CD4-positive, alpha-beta T cell (primary cell): ENCODE data around the gene THRA. TPM values are rescaled to one million over a fixed set of nuclear protein-coding genes. Genes with fewer than 3 reads are reported as not detected.

Experiments used
- ATAC-seq: fragments of 200-7000 bp; cut with Tn5 transposase; one replicate; pipeline ENCODE4 v1.10.0; 2022; ENCODE audit warnings: mild to moderate bottlenecking; ENCODE audit not compliant: poor library complexity
- CTCF ChIA-PET: fragments of 350-600 bp; sonication (Branson Sonifier 250); formaldehyde crosslinking; loops from one replicate; lab custom pipeline; 2021; ENCODE audit warnings: antibody characterized with exemption, inconsistent platforms; lab: Charles Lee
- POLR2A ChIA-PET: fragments of 350-600 bp; sonication (Branson Sonifier 250); formaldehyde crosslinking; loops from one replicate; lab custom pipeline; 2021; ENCODE audit warnings: antibody characterized with exemption, inconsistent platforms; lab: Charles Lee
- DNase-seq, 14 experiments: peaks; one replicate each; pipeline ENCODE4 v3.0.0-alpha.2; 2013 to 2020; ENCODE audit warnings: mixed read lengths in 2 of 14
- H3K27ac ChIP-seq, 2 donors: one replicate each; pipeline versions ENCODE4 v1.5.1 to v1.7.0; 2013; ENCODE audit warnings: low read length in 2 of 2, low read depth in 1 of 2, mild to moderate bottlenecking in 1 of 2
- H3K27me3 ChIP-seq, 2 experiments: 1 replicate in 1 of 2; 2 replicates in 1 of 2; pipeline versions ENCODE4 v1.6.1 to v1.7.0; 2013; ENCODE audit warnings: low read length in 2 of 2, control low read depth in 1 of 2, mild to moderate bottlenecking in 1 of 2, moderate library complexity in 1 of 2; ENCODE audit not compliant: insufficient read depth in 2 of 2, control insufficient read depth in 1 of 2
- H3K36me3 ChIP-seq: one replicate; pipeline ENCODE4 v1.6.1; 2013; ENCODE audit warnings: low read length, control low read depth; ENCODE audit not compliant: insufficient read depth
- H3K4me1 ChIP-seq: one replicate; pipeline ENCODE4 v1.6.1; 2013; ENCODE audit warnings: low read length, control low read depth; ENCODE audit not compliant: insufficient read depth
- H3K4me3 ChIP-seq: one replicate; pipeline ENCODE4 v1.5.1; 2013; ENCODE audit warnings: mild to moderate bottlenecking, low read length, moderate library complexity
- H3K9me3 ChIP-seq, 2 experiments: 1 replicate in 1 of 2; 2 replicates in 1 of 2; pipeline versions ENCODE4 v1.6.1 to v1.7.0; 2013; ENCODE audit warnings: low read length in 2 of 2, mild to moderate bottlenecking in 2 of 2, control low read depth in 1 of 2, moderate library complexity in 1 of 2; ENCODE audit not compliant: control insufficient read depth in 1 of 2, insufficient read depth in 1 of 2
- H3K27ac Mint-ChIP-seq: one replicate; pipeline ENCODE4 v1.8.0; 2020; ENCODE audit warnings: mixed read lengths
- H3K27me3 Mint-ChIP-seq: one replicate; pipeline ENCODE4 v1.8.0; 2021; ENCODE audit warnings: mixed read lengths
- H3K36me3 Mint-ChIP-seq: one replicate; pipeline ENCODE4 v1.8.0; 2021; ENCODE audit warnings: low read depth, mixed read lengths
- H3K4me1 Mint-ChIP-seq: one replicate; pipeline ENCODE4 v1.8.0; 2021; ENCODE audit warnings: low read depth, mixed read lengths
- H3K4me3 Mint-ChIP-seq: one replicate; pipeline ENCODE4 v1.8.0; 2020; ENCODE audit warnings: mild to moderate bottlenecking, mixed read lengths
- H3K9me3 Mint-ChIP-seq: one replicate; pipeline ENCODE4 v1.8.0; 2020; ENCODE audit warnings: mixed read lengths
- intact Hi-C, 2 experiments: fragments of 100-400 bp; cut with DNase I in 1 of 2; cut with micrococcal nuclease in 1 of 2; formaldehyde crosslinking; loops; one replicate each; pipeline versions ENCODE4 v1.15.1 to v1.9.0; 2023 to 2025; cut with DNase I, micrococcal nuclease
- total RNA-seq, 174 experiments: library from RNA in 2 of 174; stranded (reverse) in 2 of 174; gene quantifications; one replicate each; pipeline ENCODE4 v1.2.3 and lab custom pipeline; 2021 to 2026
- TF ChIP-seq, protein P1 (sequence below): fragments of 200-600 bp; IDR thresholded peaks from one replicate; pipeline ENCODE4 v1.8.0; 2022; ENCODE audit warnings: antibody characterized with exemption, mild to moderate bottlenecking

Gene THRA
- total RNA-seq, 2 experiments from 2014 or later, result 35.2 to 36.4 TPM

GRCh38 chr17:40113110-40113906 is 50.5 kb downstream of the THRA start:
- TF ChIP-seq, protein P1, sequence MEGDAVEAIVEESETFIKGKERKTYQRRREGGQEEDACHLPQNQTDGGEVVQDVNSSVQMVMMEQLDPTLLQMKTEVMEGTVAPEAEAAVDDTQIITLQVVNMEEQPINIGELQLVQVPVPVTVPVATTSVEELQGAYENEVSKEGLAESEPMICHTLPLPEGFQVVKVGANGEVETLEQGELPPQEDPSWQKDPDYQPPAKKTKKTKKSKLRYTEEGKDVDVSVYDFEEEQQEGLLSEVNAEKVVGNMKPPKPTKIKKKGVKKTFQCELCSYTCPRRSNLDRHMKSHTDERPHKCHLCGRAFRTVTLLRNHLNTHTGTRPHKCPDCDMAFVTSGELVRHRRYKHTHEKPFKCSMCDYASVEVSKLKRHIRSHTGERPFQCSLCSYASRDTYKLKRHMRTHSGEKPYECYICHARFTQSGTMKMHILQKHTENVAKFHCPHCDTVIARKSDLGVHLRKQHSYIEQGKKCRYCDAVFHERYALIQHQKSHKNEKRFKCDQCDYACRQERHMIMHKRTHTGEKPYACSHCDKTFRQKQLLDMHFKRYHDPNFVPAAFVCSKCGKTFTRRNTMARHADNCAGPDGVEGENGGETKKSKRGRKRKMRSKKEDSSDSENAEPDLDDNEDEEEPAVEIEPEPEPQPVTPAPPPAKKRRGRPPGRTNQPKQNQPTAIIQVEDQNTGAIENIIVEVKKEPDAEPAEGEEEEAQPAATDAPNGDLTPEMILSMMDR, result peak; percentile 72
- H3K27ac Mint-ChIP-seq, result peak overlapping the region; percentile 99
- Histone ChIP-seq H3K27ac (peak overlapping the region; percentile 13 to 50), H3K36me3 (no peaks in the 10 kb centered on the region), H3K4me3 (peak overlapping the region; percentile 49), H3K27me3 (no peaks in the 10 kb centered on the region), H3K9me3 (no peaks in the 10 kb centered on the region), H3K4me1 (peaks cover 58% of the 10 kb centered on the region)
- no peaks in the 10 kb centered on the region for H3K9me3 Mint-ChIP-seq
- CTCF ChIA-PET, result interaction anchor here (0.5 to 6.6 kb wide), 39 partner anchors 10 to 628 kb away, joined by 3 to 96 read pairs (median 5); partner anchors contain the start of genes CASC3, MED24, MSL1 and NR1D1
- peak overlapping the region; percentile 84 for H3K4me3 Mint-ChIP-seq
- H3K27me3 Mint-ChIP-seq, result no peaks in the 10 kb centered on the region
- intact Hi-C loops, result loop anchor here (1.0 to 5.0 kb wide), 8 partner anchors 17 to 77 kb away; partner anchors contain the start of genes CASC3 (in 2 of the 2), THRA (in 2 of the 2) and RAPGEFL1 (in 1 of the 2)
- H3K36me3 Mint-ChIP-seq, result no peaks in the 10 kb centered on the region
- POLR2A ChIA-PET, result interaction anchor here (0.6 to 6.6 kb wide), 34 partner anchors 8 to 464 kb away, joined by 3 to 335 read pairs (median 5); partner anchors contain the start of genes CASC3, MED24, MSL1 and NR1D1
- DNase-seq, result peak; percentile 85 to 96 (median 91)
- H3K4me1 Mint-ChIP-seq, result peaks cover 56% of the 10 kb centered on the region
- peak; percentile 75 for ATAC-seq

DNA sequence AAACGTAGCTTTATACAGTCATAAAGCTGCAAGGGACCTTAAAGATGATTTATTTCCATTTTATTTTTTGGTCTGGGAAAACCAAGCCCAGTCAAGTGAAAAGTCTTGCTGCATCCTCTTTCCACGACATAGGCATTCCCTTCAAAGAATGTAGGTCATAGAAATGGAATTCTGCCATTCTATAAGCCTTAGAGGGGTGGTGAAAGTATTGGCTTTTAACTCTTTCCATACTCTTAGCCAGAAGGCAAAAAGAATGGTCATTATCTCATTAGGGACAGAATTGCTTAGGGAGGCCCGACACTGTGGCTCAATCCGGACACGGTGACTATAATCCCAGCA is 51.1 kb downstream of the THRA start:
- no peaks in the 10 kb centered on the region for H3K27me3 Mint-ChIP-seq
- peak overlapping the region; percentile 31 for H3K4me3 Mint-ChIP-seq
- no peak for DNase-seq
- intact Hi-C loops, result loop anchor here (1.0 to 5.0 kb wide), 8 partner anchors 18 to 77 kb away; partner anchors contain the start of genes CASC3 (in 2 of the 2), THRA (in 2 of the 2) and RAPGEFL1 (in 1 of the 2)
- peak overlapping the region; percentile 49 for H3K4me3 ChIP-seq
- H3K4me1 Mint-ChIP-seq, result peaks cover 53% of the 10 kb centered on the region
- H3K27me3 ChIP-seq, result no peaks in the 10 kb centered on the region
- peaks cover 52% of the 10 kb centered on the region for H3K4me1 ChIP-seq
- no peaks in the 10 kb centered on the region for H3K36me3 Mint-ChIP-seq
- H3K27ac Mint-ChIP-seq, result no peak overlapping the region
- H3K9me3 Mint-ChIP-seq, result no peaks in the 10 kb centered on the region
- TF ChIP-seq, protein P1, result no peak
- ChIA-PET POLR2A (interaction anchor here (0.6 to 6.6 kb wide), 16 partner anchors 9 to 442 kb away, joined by 3 to 335 read pairs (median 9); partner anchors contain the start of genes CASC3, MED24, MSL1 and NR1D1), CTCF (interaction anchor here (0.8 to 6.6 kb wide), 22 partner anchors 10 to 301 kb away, joined by 3 to 96 read pairs (median 8); partner anchors contain the start of genes CASC3, MED24, MSL1 and NR1D1)
- H3K27ac ChIP-seq, result peak overlapping the region; percentile 13 to 50
- no peaks in the 10 kb centered on the region for H3K9me3 ChIP-seq
- H3K36me3 ChIP-seq, result no peaks in the 10 kb centered on the region
- ATAC-seq, result no peak

DNA sequence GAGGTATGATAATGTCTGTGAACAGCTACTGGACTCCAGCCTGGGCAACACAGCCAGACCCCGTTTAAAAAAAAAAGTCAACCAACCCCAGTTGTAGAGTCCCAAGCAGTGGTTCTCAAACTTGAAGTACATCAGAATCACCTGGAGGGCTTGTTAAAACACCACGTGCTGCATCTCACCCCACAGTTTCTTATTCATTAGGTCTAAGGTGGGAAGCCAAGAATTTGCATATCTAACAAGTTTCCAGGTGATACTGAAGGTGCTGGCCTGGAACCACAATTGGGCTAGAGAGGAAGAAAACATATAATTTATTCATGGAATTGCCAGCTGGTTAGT is 52.3 kb downstream of the THRA start:
- no peak overlapping the region for H3K4me3 ChIP-seq
- H3K9me3 ChIP-seq, result no peaks in the 10 kb centered on the region
- intact Hi-C loops, result no loop called here
- DNase-seq (no peak), ATAC-seq (no peak)
- peaks cover 41% of the 10 kb centered on the region for H3K4me1 Mint-ChIP-seq
- no peak overlapping the region for H3K27ac ChIP-seq
- H3K36me3 Mint-ChIP-seq, result no peaks in the 10 kb centered on the region
- peaks cover 40% of the 10 kb centered on the region for H3K4me1 ChIP-seq
- no peaks in the 10 kb centered on the region for H3K9me3 Mint-ChIP-seq
- ChIA-PET CTCF (interaction anchor here (0.9 to 6.6 kb wide), 2 partner anchors 52 to 134 kb away, joined by 3 to 96 read pairs; partner anchors contain the start of gene PSMD3), POLR2A (interaction anchor here (6.3 kb wide), 1 partner anchor 8 kb away, joined by 129 read pairs; the partner anchor contains the start of gene MSL1)
- TF ChIP-seq, protein P1, result no peak
- H3K4me3 Mint-ChIP-seq, result no peak overlapping the region
- no peaks in the 10 kb centered on the region for H3K27me3 Mint-ChIP-seq
- H3K27me3 ChIP-seq, result no peaks in the 10 kb centered on the region
- H3K36me3 ChIP-seq, result no peaks in the 10 kb centered on the region
- no peak overlapping the region for H3K27ac Mint-ChIP-seq
